ENCODE measurements around the gene ARFRP1. TPM values are rescaled to one million over a fixed set of nuclear protein-coding genes. Genes with fewer than 3 reads are reported as not detected.

ARFRP1 gene
- total RNA-seq, 1 experiment from 2014 or later = 71.2 TPM

DNA sequence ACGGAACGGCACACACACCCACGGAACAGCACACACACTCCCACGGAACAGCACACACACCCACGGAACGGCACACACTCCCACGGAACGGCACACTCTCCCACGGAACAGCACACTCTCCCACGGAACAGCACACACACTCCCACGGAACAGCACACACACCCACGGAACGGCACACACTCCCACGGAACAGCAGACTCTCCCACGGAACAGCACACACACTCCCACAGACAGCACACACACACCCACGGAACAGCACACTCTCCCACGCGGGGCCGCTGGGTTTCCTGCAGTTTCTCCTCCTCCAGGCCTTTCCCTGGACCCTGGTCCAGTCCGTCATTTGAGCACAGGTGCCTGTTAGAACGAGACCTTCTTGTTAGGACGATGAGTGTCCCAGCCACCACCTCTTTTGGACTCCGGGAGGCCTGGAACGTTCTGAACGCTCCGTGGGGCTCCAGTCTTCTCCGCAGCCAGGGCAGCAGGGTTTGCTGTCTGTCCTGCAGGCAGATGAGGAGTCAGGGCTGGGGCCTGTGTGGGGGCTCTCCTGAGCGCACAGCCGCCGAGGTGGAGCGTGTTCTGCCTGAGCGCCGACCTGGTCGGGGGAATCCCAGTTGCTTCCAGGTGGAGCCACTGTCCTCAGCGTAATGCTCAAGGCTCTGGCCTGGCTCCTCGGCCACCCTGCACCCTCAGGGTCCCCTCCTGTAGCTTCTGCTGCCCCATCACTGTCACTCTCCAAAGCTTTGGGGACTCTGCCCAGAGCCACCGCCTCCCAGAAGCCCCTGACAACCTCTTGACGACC is 28.9 kb downstream of the ARFRP1 start:
- no peak overlapping the region for H3K9ac ChIP-seq (ENCODE audit: low read length)
- no peaks in the 10 kb centered on the region for H3F3A ChIP-seq (ENCODE audit: low read length, unreplicated experiment)
- DNase-seq (no peak), ATAC-seq (no peak)
- no peaks in the 10 kb centered on the region for H3K9me3 ChIP-seq (ENCODE audit: low read length)
- no peak overlapping the region for H3K27ac ChIP-seq (ENCODE audit: low read length)
- no peak overlapping the region for H3K4me3 ChIP-seq (ENCODE audit: low read length)
- H3K9me2 ChIP-seq (replicated peaks; ENCODE audit: low read length) = no peaks in the 10 kb centered on the region
- TF ChIP-seq, protein P1, sequence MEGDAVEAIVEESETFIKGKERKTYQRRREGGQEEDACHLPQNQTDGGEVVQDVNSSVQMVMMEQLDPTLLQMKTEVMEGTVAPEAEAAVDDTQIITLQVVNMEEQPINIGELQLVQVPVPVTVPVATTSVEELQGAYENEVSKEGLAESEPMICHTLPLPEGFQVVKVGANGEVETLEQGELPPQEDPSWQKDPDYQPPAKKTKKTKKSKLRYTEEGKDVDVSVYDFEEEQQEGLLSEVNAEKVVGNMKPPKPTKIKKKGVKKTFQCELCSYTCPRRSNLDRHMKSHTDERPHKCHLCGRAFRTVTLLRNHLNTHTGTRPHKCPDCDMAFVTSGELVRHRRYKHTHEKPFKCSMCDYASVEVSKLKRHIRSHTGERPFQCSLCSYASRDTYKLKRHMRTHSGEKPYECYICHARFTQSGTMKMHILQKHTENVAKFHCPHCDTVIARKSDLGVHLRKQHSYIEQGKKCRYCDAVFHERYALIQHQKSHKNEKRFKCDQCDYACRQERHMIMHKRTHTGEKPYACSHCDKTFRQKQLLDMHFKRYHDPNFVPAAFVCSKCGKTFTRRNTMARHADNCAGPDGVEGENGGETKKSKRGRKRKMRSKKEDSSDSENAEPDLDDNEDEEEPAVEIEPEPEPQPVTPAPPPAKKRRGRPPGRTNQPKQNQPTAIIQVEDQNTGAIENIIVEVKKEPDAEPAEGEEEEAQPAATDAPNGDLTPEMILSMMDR (conservative IDR thresholded peaks at IDR 0.05; ENCODE audit: low read depth, low read length) = no peak
- TF ChIP-seq EZH2phosphoT487 (IDR thresholded peaks at IDR 0.05; ENCODE audit: borderline replicate concordance, low read length) (no peak), EZH2 (IDR thresholded peaks at IDR 0.05; ENCODE audit: low read length, unreplicated experiment) (no peak)
- H3K36me3 ChIP-seq (ENCODE audit: low read depth, low read length) = peaks cover 10% of the 10 kb centered on the region
- peaks cover 23% of the 10 kb centered on the region for H3K4me1 ChIP-seq (ENCODE audit: insufficient read depth, low read length)
- no peaks in the 10 kb centered on the region for H4K20me1 ChIP-seq (ENCODE audit: low read length)
- H3K4me2 ChIP-seq (ENCODE audit: low read length) = no peak overlapping the region
- BruUV-seq (replicated peaks) = no TSS peak
- no peak overlapping the region for H2AFZ ChIP-seq (ENCODE audit: low read length)
- POLR2A ChIA-PET (ENCODE audit: unreplicated experiment) = no interaction called here
- H3K27me3 ChIP-seq (ENCODE audit: low read length) = no peaks in the 10 kb centered on the region
- intact Hi-C loops (cut with micrococcal nuclease) = no loop called here
- CTCF ChIA-PET = no interaction called here
- peaks cover 7% of the 10 kb centered on the region for H3K79me2 ChIP-seq (ENCODE audit: low read length)

GRCh38 chr20:63678071-63678470 is 29.7 kb downstream of the ARFRP1 start:
- Histone ChIP-seq H3K4me1 (ENCODE audit: insufficient read depth, low read length) (peaks cover 17% of the 10 kb centered on the region), H3K27me3 (ENCODE audit: low read length) (no peaks in the 10 kb centered on the region), H3K79me2 (ENCODE audit: low read length) (peaks cover under 1% of the 10 kb centered on the region), H3K9ac (ENCODE audit: low read length) (no peak overlapping the region), H3K9me2 (replicated peaks; ENCODE audit: low read length) (no peaks in the 10 kb centered on the region), H3K36me3 (ENCODE audit: low read depth, low read length) (peaks cover 13% of the 10 kb centered on the region), H2AFZ (ENCODE audit: low read length) (no peak overlapping the region), H3F3A (ENCODE audit: low read length, unreplicated experiment) (no peaks in the 10 kb centered on the region), H4K20me1 (ENCODE audit: low read length) (no peaks in the 10 kb centered on the region), H3K4me2 (ENCODE audit: low read length) (no peak overlapping the region), H3K27ac (ENCODE audit: low read length) (no peak overlapping the region), H3K4me3 (ENCODE audit: low read length) (no peak overlapping the region), H3K9me3 (ENCODE audit: low read length) (no peaks in the 10 kb centered on the region)
- ChIA-PET POLR2A (ENCODE audit: unreplicated experiment) (no interaction called here), CTCF (no interaction called here)
- TF ChIP-seq EZH2 (IDR thresholded peaks at IDR 0.05; ENCODE audit: low read length, unreplicated experiment) (no peak), EZH2phosphoT487 (IDR thresholded peaks at IDR 0.05; ENCODE audit: borderline replicate concordance, low read length) (no peak)
- TF ChIP-seq, protein P1 (conservative IDR thresholded peaks at IDR 0.05; ENCODE audit: low read depth, low read length) = no peak
- intact Hi-C loops (cut with micrococcal nuclease) = no loop called here
- DNase-seq = no peak
- no TSS peak for BruUV-seq (replicated peaks)
- ATAC-seq = no peak

DNA sequence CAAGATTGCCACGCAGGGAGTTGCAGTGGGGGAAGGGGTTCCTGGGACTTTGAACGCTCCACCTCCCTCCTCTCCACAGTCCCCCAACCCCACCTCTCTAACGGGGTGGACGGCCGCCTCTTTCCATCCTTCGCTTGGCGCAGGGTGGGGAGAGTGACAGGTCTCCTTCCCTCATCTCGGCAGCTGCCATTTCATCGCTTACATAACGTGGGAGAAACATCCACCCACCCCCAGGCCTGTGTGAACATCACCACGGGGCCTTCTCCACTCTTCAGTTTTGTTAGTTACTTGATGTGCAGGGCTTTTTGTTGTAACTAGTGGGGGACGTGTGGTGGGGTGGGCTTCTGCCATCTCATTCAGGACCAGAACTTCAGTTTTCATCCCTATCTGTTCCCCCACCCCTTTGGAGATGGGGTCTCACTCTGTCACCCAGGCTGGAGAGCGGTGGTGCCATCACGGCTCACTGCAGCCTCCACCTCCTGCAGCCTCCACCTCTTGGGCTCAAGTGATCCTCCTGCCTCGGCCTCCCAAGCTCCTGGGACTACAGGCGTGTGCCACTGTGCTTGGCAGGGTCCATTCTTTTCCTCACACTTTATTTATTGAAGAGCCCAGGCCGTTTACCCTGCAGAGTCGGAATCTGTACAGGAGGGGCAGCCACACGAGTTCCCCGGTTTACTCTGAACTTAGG is 32.0 kb downstream of the ARFRP1 start:
- BruUV-seq (replicated peaks) = no TSS peak
- POLR2A ChIA-PET (ENCODE audit: unreplicated experiment) = no interaction called here
- H3F3A ChIP-seq (ENCODE audit: low read length, unreplicated experiment) = no peaks in the 10 kb centered on the region
- CTCF ChIA-PET = no interaction called here
- H3K9me2 ChIP-seq (replicated peaks; ENCODE audit: low read length) = no peaks in the 10 kb centered on the region
- H3K36me3 ChIP-seq (ENCODE audit: low read depth, low read length) = peaks cover 12% of the 10 kb centered on the region
- no peaks in the 10 kb centered on the region for H3K27me3 ChIP-seq (ENCODE audit: low read length)
- no peak overlapping the region for H3K4me3 ChIP-seq (ENCODE audit: low read length)
- H3K9ac ChIP-seq (ENCODE audit: low read length) = no peak overlapping the region
- H3K4me2 ChIP-seq (ENCODE audit: low read length) = no peak overlapping the region
- DNase-seq = no peak
- H2AFZ ChIP-seq (ENCODE audit: low read length) = no peak overlapping the region
- no peak for TF ChIP-seq EZH2phosphoT487 (IDR thresholded peaks at IDR 0.05; ENCODE audit: borderline replicate concordance, low read length)
- TF ChIP-seq, protein P1 (conservative IDR thresholded peaks at IDR 0.05; ENCODE audit: low read depth, low read length) = no peak
- TF ChIP-seq EZH2 (IDR thresholded peaks at IDR 0.05; ENCODE audit: low read length, unreplicated experiment) = no peak
- H3K27ac ChIP-seq (ENCODE audit: low read length) = no peak overlapping the region
- no peaks in the 10 kb centered on the region for H3K9me3 ChIP-seq (ENCODE audit: low read length)
- ATAC-seq = no peak
- no peaks in the 10 kb centered on the region for H3K4me1 ChIP-seq (ENCODE audit: insufficient read depth, low read length)
- intact Hi-C loops (cut with micrococcal nuclease) = no loop called here
- no peaks in the 10 kb centered on the region for H3K79me2 ChIP-seq (ENCODE audit: low read length)
- H4K20me1 ChIP-seq (ENCODE audit: low read length) = no peaks in the 10 kb centered on the region

Measured in PC-3 (cell line).